Measurements from ENCODE around the gene TMEM213.

TMEM213 gene

DNA sequence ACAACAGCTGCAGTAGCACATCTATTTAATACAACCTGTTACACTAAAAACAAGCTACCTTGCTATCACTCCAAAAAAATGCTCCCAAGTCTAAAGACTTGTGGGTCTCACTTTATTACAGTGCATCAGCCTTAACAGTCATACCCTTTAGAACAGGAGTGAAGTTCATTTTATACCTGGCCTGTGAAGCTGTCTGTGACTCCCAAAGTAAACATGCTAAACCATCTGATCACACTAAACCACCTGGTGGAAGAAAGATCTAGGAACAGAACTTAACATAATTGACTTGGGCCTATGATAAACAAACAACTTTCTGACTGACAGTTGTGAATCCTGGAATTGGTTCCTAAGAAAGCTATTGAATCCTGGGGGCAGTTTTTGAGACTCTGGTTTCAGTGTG, 81.1 kb downstream of the TMEM213 start:
- no peak for DNase-seq

DNA sequence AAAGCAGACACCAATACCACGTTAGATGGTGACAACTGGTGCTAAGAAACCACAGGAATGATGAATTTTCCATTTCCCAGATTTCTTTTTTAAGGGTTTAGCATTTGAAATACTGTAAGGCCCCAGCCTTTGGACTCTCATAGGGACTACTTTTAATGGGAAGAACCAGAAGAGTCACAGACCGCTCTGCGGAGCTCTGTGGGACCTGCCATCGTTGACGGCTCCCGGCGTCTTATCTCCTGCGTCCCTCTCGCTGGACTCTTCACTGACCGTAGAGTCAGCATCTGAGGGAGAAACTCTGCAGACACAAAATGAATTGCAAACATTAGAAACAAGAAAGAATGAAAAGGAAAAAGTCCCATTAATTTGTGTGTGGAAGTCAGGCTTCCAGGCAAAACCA, 81.6 kb downstream of the TMEM213 start:
- no peak for DNase-seq

DNA sequence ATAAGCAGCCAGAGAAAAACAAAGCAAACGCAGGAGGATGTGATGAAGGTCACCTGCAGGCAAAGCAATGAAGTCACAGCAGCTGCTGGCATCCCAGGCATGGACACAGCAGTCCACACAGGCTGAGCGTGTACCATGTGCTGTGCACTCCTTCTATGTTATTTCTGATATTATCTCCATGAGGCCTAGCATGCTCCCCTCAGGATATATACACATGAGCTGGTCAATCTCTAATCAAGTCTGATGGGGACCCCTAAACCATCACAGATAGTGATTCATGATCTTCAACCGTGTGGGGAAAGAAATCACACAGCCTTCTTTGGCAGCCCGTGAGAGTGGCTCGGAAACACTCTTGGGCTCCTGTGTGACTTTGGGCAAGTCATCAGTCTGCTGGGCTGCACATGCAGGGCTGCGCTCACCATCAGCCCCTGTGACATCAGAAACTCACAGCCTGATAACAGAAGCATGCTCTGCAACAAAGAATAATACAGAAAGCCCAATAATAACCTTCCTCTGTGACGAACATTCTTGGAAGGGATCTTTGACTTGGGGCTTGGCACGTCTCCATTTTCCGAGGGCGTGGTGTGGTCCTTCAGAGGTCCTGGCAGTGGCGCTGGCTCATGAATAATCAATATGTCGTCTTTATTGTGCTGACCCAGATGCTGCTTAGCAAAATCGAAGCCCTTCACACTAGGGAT, 83.2 kb downstream of the TMEM213 start:
- DNase-seq = no peak

DNA sequence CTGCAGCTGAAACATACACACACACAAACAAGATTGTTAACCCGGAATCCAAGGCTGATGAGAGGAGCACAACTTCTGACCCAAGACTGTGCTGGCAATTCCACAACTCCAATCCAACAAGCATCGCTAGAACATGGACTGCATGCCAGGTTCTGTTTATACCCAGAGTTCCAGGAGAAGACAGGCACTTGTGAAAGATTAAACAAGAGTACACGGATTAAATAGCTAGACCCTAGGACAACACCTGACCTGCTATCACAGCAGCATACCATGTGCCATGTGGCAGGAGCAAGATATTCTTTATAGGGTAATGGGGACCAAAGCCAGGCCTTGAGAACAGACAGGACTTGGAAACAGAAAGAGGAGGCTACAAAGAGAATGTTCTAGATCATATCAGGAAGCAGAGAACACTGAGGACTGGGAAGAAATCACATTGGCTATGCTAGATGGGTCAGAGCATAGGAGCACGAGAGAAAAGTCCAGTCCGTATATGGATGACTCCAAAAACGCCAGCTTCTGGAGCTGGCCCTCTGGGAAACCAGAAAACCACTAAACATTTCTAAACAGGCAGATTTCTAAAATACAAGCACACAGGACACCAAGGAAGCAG, 83.9 kb downstream of the TMEM213 start:
- no peak for DNase-seq

DNA sequence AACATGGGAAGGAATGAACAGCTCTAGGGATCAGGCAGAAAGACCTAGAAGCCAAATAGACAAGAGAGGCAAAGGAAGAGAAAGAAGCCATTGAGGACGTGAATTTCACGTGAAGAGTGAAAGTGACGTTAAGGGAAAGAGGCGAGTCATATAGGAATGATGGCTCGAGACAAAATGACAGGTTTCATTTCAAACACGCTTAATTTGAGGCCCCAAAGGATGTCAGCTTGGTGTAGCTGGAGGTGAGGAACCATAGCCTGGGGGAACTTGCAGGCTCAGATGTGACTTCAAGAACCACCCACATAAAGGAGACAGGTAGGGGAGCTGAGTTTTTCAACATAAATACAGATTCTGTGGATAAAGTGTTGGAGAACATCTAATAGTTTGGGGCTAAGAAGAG, 84.5 kb downstream of the TMEM213 start:
- no peak for DNase-seq

DNA sequence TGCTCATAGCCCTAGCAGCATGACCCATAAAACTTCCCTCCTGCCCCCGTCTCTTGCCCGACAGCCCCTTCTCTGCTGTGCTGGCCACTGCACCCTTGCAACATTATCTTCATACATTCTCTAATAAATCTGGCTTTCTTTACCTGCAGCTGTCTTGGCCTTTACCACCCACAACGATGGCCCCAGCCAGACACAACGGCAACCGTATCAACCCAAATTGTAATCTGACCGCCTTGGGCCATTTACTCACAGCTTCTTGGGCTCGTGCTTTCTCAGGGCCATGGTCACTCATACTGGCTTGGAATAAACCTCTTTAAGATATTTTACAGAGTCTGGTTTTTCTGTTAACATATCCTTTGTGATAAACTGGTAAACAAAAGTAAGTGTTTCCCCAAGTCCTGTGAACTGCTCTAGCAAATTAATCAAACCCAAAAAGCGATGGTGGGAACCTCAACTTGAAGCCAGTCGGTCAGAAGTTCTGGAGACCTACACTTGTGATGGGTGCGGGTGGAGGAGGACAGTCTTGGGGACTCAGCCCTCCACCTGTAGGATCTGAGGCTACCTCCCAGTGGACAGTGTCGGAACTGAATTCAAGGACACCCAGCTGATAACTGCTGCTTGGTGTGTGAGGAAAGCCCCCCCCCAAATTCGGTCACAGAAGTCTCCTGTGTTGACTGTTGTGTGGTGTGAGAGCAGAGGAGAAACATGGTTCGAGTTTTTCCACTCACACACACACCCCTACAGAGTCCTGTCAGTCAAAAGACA, 87.8 kb downstream of the TMEM213 start:
- no peak for DNase-seq

DNA sequence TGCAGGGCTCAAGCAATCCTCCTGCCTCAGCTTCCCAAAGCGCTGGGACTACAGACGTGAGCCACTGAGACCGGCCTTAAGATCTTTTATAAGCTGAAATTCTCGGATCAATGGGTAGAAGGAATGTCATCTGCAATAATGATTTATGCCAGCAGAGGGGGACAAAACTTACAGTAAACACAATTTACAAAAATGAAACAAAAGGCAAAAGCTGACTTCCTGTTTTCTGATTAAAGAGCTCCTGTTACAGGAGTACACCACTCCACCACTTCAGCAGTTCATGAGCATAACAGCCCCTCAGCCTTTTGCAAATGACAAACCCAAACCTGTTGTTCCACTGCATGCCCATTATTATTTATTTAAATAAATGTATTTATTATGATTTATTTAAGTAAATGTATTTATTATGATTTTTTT, 88.7 kb downstream of the TMEM213 start:
- no peak for DNase-seq

DNA sequence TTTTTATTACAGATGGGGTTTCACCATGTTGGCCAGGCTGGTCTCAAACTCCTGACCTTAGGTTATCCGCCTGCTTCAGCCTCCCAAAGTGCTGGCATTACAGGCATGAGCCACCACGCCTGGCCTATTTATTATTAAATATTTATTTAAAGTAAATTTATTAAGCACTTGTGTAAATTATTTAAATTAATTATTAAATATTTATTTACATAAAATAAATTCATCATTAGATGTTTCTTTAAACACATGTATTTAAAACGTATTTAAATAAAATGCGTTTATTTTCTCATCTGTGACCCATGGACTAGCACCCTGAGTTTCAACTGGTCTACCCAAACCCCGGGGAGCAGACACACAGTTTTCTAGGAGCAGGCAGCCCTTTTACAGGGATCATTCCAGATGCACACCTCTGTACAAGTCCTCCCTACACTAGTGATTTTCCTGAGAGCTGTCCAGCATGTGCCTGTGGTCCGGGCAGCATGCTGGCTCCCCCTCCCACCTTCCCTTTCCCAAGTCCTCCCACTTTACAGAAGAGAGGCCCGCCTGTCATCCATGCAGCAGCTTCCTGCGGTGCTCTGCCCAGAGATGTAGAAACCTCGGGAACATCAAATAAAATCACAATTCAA, 89.4 kb downstream of the TMEM213 start:
- DNase-seq = no peak

All from NK-92 treated with Interleukin-12 subunit alpha and Interleukin-12 subunit beta, amount 100 ng/mL, for 24 hours (cell line).